ENCODE measurements around the gene MAP1B. TPM values are rescaled to one million over a fixed set of nuclear protein-coding genes. Genes with fewer than 3 reads are reported as not detected.

MAP1B gene
- total and polyA plus RNA-seq, 9 of the 15 experiments (the other 6 are each of a cell fraction or from before 2014, with no cell fraction given): 5.2 to 66.1 (median 17.3) TPM

GRCh38 chr5:72251386-72251785 lies 144.1 kb downstream of the MAP1B start:
- Histone ChIP-seq H3K79me2 (ENCODE audit: control insufficient read depth, insufficient read depth, low read length) (peaks cover 39% of the 10 kb centered on the region), H3K9ac (ENCODE audit: insufficient read depth in 1 of 2, low read depth in 2 of 2, low read length in 2 of 2) (no peak overlapping the region), H3K36me3 (ENCODE audit: control insufficient read depth, insufficient read depth, low read length) (peaks cover 12% of the 10 kb centered on the region; the same call in 2 of the 3 replicates), H2AFZ (ENCODE audit: low read depth, low read length) (no peak overlapping the region), H3K27me3 (ENCODE audit: control insufficient read depth in 2 of 2, insufficient read depth in 2 of 2, low read length in 2 of 2) (no peaks in the 10 kb centered on the region), H3K9me1 (ENCODE audit: control insufficient read depth, insufficient read depth, low read length) (no peaks in the 10 kb centered on the region), H3K4me3 (no peak overlapping the region), H3K4me1 (replicated peaks in 1 of 2; ENCODE audit: control insufficient read depth in 2 of 2, insufficient read depth in 2 of 2, low read length in 2 of 2) (peaks cover 7 to 18% of the 10 kb centered on the region in 2 experiments; a peak in 4 of 5 replicates), H3K27ac (ENCODE audit: extremely low read depth, low read depth, low read length) (no peak overlapping the region), H4K20me1 (replicated peaks; ENCODE audit: control insufficient read depth, insufficient read depth, low read length) (no peaks in the 10 kb centered on the region), H3K4me2 (ENCODE audit: insufficient read depth, low read length) (no peak overlapping the region), H3K9me3 (replicated peaks; ENCODE audit: control insufficient read depth, insufficient read depth, low read depth, low read length) (no peaks in the 10 kb centered on the region)
- no TSS peak for BruUV-seq (replicated peaks)
- TF ChIP-seq ZNF408 (CRISPR knock-in tag; IDR thresholded peaks at IDR 0.05; ENCODE audit: low read depth): no peak
- TF ChIP-seq MYNN (IDR thresholded peaks at IDR 0.05): no peak
- no peak for TF ChIP-seq MYNN (CRISPR knock-in tag; IDR thresholded peaks at IDR 0.05)
- TF ChIP-seq LEF1 (IDR thresholded peaks at IDR 0.05): no peak
- TF ChIP-seq MTA3 (IDR thresholded peaks at IDR 0.05; ENCODE audit: borderline replicate concordance): no peak
- no peak for TF ChIP-seq ZBTB26 (CRISPR knock-in tag; IDR thresholded peaks at IDR 0.05)
- TF ChIP-seq MCM3 (IDR thresholded peaks at IDR 0.05): no peak
- no peak for TF ChIP-seq MTA2 (IDR thresholded peaks at IDR 0.05; ENCODE audit: low read depth)
- TF ChIP-seq GTF2E2 (tag; IDR thresholded peaks at IDR 0.05): no peak
- TF ChIP-seq SIRT6 (IDR thresholded peaks at IDR 0.05; ENCODE audit: low read depth, low read length): no peak
- TF ChIP-seq E2F6 (IDR thresholded peaks at IDR 0.05; ENCODE audit: borderline replicate concordance in 1 of 2, extremely low read depth in 1 of 2, insufficient read depth in 1 of 2, insufficient read length in 1 of 2, low read depth in 1 of 2, low read length in 1 of 2, poor library complexity in 1 of 2, severe bottlenecking in 1 of 2): no peak
- TF ChIP-seq JUND (IDR thresholded peaks at IDR 0.05; ENCODE audit: borderline replicate concordance, low read depth, low read length): no peak
- no peak for TF ChIP-seq JUND (tag; IDR thresholded peaks at IDR 0.05; ENCODE audit: borderline replicate concordance, low read depth, low read length)
- TF ChIP-seq ARID1B (IDR thresholded peaks at IDR 0.05): no peak
- no peak for TF ChIP-seq ZNF717 (CRISPR knock-in tag; IDR thresholded peaks at IDR 0.05)
- ChIA-PET POLR2A (interaction anchor here (1.0 kb wide), 2 partner anchors 23 to 25 kb away, joined by 3 read pairs; no protein-coding TSS in a partner anchor), CTCF (ENCODE audit: low intra/inter-chr PET ratio) (no interaction called here)
- intact Hi-C loops (cut with micrococcal nuclease) (no loop called here), in situ Hi-C loops (cut with MboI) (no loop called here)
- 85% methylated on average over 1 of the region's 1 CpG for WGBS (ENCODE audit: insufficient coverage, low coverage, missing lambda C conversion rate)
- no peak for DNase-seq (ENCODE audit: extremely low read depth in 1 of 4, low spot score in 3 of 4)
- no peak; the same call in 2 of the 3 replicates for ATAC-seq
- no peak for FAIRE-seq

Data from K562 (cell line).